HS-27A (cell line): ENCODE data around the gene NID1.

Source experiments
- DNase-seq: peaks from one replicate; pipeline ENCODE4 v3.0.0-alpha.2; 2012; ENCODE audit warnings: low read depth, missing footprints

The NID1 gene

DNA sequence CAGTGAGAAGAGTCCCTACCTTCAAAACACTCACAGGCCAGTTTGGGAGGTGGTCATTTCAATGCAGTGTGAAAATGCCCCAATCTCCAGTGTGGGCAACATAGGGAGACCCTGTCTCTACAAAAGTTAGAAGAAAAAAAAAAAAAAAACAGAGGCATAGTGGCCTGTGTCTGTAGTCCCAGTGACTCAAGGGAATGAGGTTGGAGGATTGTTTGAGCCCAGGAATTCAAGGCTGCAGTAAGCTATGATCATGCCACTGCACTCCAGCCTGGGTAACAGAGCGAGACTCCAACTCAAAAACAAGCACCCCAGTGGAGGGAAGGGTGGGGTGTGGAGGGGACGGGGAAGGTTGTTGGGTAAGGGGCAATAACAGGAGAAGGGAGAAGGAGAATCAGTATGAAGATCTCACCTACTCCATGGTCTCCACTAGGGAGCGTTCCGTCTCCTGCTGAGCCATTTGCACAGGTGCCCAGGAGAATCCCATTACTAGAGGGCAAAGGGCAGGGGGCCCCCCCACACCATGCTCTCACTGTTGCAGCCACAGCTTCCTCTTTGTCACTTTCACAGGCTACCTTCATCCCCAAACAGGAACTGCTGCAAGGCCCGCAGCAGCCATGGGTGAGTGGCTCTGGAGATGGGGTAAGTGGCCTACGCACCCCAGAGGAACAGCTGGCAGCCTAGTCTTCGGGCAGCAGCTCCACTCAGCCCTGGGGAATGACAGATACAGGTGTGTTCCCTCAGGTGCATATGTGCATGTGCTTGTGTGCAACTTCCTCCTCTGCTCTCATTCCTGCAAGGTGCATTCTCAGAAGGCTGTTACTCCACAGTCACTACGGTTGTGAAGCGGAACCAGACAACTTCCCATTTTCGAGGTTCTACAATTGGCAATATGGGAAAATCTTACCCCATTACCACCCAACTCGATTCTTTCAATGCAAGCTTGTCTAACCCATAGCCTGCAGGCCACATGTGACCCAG is 110.3 kb downstream of the NID1 start:
- DNase-seq, result no peak

DNA sequence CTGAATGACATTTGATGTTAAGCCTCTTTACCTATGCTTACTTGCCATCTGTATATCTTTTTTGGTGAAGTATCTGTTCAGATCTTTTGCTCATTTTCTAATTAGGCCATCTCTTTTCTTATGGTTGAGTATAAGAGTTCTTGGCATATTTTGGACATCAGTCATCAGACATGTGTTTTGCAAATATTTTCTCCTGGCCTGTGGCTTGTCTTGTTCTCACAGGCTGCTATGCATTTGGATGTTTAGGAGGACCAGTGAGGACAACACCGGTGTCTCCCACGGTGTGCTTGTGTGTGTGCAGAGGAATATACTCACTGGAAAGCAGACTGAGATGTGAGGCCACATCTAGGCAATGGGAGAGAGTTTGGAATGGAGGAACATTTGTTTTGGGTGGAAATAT is 111.1 kb downstream of the NID1 start:
- DNase-seq, result no peak

DNA sequence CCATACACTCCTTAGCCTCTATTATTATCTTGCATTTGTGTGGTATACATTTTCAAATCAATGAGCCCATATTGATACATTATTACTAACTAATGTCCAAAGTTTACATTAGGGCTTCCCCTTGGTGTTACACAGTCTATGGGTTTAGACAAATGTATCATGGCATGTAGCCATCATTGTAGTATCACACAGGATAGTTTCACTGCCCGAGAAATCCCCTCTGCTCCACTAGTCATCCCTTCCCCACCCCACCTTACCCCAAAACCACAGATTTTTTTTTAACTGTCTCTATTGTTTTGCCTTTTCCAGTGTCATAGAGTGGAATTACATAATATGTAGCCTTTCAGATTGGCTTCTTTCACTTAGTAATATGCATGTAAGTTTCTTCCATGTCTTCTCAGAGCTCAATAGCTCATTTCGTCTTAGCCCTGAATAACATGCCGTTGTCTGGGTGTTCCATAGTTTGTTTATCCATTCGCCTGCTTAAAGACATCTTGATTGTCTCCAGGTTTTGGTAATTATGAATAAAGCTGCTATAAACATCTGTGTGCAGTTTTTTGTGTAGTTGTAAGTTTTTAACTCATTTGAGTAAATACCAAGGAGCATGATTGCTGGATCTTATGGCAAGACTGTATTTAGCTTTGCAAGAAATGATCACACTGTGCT is 111.8 kb downstream of the NID1 start:
- DNase-seq, result no peak

DNA sequence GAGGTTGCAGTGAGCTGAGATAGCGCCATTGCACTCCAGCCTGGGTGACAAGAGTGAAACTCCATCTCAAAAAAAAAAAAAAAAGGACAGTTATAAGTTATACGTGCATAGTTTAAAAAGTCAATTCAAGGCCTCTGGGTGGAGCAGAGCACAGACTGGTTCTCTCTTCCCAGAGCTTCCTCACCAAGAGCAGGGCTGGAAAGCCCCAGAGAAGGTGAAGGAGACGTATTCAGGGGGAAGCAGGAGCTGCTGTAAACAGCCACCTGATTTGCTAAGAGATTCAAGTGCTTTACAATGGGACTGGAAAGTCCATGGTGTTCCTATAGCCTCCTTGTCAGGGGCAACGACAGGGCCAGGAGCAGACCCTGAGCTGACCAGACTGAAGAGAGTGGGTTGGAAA is 113.2 kb downstream of the NID1 start:
- no peak for DNase-seq

DNA sequence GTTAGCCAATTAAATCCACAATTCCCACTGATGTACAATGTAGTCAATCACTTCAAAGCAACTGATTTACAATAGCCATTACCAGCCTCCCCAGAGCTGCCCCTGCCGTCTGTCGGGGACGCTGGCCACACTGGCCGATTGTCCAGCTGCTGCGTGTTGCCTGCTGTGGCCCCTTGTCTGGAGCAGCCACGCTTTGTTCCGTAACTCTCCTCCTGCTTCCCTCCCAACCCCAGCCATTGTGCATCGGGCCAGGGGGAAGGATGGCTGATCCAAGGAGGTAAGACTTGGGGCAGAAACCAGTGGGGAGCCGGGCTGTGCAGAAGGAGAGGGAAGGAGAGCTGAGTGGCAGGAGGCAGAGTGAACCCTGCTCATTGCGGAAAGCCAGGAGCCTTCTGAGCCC is 114.6 kb downstream of the NID1 start:
- no peak for DNase-seq

DNA sequence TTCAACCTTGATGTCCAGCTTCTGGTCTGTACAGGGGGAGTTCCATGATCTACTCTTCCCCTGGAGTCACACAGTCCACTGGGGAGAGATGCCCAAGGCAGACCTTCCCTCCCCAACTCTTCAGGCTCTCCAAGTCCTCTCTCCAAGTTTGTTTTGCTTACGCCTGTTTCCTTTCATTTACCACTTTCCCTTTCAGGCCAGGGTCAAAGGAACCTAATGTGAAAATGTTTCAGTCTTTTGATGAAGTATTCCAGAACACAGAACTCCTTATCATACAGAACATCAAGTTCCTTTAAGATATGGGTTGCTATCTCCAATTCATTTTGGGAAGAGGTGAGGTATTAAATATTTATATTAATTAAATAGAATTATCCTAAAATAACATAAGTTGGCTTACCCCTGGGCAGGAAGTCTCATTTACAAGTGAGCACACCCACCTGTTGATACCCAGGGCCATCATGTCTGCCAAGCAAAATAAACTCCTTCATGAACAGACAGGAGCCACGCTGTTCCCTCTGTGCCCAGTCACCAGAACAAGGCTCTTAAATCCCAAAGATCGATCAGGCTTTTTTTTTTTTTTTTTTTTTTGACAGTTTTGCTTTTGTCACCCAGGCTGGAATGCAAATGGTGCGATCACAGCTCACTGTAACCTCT is 116.0 kb downstream of the NID1 start:
- no peak for DNase-seq

DNA sequence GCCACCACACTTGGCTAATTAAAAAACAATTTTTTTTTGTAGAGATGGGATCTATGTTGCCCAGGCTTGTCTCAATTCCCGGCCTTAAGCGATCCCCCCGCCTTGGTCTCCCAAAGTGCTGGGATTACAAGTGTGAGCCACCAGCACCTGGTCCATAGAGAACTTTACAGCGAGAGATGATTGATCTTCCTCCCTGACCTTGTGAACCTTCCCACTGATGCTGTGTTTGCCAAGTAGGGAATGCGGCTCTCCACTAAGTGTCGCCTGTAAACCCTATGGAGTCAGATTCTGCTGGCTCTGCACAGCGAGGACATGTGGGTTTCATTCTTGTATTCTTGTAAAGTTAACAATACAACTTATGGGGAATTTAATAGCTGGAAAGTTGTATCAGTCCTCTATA is 116.9 kb downstream of the NID1 start:
- DNase-seq, result no peak

DNA sequence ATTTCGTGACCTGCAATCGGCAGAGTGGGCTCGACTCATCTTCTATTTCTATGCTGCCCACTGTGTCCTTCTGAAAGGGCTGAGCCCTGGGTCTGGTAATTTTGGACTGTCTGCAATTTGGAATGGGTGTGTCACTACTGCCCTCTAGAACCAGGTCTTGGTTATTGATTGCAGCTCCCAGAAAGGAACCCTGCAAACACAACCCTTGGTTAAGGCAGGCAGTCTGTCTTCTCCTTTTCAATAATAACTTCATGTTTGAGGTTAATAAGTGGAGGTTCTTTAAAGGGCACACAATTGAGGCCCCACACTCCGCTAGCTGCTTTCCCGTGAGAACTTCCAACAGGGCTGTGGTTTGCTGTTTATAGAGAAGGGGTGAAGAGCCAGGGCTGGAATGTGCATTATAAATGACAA is 118.3 kb downstream of the NID1 start:
- no peak for DNase-seq

DNA sequence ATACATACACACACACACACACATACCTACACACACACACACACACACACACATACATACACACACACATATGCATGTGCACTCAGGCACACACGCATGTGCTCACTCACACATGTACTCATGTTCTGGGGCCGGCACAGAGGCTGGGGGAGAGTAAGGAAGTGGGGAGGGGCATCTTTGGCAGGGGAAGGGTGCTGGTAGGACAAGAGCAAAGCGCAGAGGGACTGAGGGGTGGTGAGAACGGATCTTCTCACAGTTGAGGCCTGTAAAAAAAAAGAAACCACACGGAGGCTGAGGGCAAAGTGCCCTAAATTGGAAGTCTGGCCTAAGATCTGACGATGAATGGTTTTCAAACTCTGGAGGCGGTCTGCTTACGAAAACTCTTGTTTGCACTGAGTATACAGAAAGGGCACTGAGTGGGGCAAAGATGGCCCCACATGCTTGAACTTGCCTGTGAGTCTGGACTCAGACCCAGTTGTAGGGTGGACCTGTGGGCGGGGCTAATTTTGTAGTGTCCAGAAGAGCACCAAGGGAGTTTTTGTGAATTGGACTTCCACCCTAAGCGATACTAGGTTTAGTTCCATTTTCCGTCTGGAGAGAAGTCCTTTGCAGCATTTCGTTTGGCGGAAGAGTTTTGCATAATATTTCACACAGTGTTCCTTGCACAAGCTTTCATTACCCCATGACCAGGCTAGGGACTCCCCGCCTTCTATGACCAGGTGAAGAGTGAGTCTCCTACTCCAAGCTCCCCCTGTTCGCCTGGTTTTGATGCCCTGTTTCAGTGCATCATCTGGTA is 118.9 kb downstream of the NID1 start:
- DNase-seq, result no peak

DNA sequence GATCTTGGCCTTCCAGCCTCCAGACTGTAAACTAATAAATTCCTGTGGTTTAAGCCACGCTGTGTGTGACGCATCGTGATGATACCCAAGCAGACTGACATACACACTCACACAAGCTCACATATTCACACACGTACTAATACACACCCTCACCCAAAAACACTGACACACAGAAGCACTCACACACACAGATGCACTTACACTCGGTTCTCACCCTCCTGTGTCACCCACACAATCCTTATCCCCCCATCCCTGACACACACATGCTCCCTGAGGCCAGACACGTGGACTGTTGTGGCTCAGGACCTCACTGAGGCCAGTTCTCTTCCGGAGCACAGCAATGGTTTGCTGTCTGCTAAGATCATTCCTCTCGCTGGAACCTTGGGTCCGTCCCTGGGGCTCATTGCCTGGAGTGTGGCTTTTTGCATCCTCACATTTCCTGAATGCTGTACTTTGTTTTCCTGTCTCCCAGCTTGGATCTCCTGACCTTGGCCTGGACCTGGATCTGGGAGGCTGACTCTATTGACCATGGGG is 121.2 kb downstream of the NID1 start:
- peak; percentile 77 for DNase-seq

DNA sequence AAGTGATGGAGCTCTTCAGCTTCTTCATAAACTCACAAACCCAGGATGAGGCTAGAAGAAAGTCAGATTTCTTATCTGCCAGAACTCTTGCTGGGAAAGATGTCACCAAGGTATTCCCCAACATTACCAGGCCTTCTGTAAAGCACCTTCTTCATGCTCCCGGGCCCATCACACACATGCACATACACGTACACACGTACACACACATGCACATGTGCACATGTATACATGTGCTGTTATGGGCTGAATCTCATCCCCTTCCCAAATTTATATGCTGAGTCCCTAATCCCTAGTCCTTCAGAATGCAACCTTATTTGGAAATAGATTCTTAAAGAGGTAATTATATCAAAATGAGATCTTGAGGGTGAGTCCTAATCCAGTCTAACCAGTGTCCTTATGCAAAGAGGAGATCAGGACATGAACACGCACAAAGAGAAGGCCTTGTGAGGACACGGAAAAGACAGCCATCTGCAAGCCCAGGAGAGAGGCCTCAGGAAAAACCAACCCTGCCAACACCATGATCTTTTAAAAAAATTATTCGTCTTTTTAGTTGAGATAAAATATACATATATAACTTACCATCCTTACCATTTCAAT is 121.8 kb downstream of the NID1 start:
- DNase-seq, result no peak

DNA sequence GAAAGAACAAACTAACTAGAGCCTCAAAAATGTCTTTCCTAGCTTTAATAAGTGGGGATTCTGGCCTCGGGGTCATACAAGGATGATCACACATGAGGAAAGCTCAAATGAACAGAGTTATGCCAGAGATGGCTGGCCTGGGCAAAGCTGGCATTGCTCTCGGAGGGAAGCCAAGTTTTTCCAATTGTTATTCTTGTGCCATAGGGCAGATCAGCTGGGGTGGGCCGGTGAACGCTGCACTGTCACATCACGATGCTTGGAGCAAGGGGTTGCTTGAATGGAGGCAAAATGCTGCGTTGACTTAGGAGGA is 122.3 kb downstream of the NID1 start:
- DNase-seq, result no peak

DNA sequence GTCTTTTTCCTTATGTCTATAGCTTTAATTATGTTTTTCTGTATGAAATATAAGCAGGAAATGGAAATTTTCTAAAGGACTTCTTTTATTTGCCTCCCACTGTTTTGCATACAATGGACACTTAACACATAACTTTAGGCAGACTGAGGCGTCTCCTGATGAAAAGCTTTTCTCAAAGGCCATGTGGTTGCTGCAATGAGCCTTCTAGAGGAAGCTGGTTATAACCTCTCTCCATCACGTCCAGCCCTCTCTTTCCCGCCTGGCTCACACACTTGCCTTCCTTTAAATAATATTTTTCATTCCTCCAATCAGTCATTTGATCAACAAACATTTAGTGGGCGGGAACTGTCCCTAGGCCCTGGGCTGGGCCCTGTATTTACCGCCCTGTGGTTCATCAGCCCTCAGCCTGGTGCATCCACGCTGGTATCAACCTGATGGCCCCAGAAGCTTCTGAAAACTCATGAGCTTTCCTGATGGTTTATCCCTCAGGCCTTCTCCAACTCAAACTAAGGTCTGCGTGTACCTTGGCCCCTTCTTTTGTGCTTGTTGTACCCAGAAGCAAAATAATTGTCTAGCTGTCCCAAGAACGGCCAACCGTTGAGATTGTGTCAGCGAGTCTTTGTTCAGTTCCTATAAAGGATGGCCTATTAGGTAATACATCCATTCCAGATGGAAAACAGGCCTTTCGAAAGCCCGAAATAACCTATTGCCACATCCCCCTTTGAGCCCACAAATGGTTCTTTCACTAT is 122.8 kb downstream of the NID1 start:
- DNase-seq, result no peak

DNA sequence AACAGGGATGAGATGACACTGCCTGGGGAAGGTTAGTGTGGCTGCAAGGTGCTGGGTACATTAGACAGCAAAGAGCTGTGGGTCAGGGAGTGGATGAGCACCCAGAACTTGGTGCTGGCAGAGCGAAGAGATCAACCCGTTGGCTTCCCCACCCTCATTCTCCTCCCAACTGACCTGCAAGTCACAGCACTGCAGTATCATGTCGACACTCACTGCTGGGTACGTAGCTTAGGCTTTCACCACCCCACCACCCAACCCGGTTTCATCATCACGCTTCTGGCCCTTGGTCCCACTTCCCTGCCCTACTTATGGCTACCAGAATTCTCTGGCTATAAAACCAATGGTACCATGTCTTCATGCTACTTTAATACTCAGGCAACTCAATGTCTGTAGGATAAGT is 124.6 kb downstream of the NID1 start:
- no peak for DNase-seq

DNA sequence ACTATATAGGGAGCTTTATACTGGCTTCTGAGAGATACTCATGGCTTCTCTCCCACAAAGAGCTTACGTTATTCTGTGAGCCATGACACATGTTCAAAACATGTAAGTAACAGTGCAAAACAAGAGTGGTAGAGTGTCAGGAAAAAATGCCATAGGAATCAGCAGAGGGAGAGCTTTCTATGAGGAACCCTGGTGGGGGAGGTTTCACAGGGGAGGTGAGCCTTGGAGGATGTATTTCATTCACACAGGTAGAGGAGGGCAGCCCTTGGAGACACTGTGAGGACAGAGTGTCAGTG is 125.5 kb downstream of the NID1 start:
- no peak for DNase-seq

DNA sequence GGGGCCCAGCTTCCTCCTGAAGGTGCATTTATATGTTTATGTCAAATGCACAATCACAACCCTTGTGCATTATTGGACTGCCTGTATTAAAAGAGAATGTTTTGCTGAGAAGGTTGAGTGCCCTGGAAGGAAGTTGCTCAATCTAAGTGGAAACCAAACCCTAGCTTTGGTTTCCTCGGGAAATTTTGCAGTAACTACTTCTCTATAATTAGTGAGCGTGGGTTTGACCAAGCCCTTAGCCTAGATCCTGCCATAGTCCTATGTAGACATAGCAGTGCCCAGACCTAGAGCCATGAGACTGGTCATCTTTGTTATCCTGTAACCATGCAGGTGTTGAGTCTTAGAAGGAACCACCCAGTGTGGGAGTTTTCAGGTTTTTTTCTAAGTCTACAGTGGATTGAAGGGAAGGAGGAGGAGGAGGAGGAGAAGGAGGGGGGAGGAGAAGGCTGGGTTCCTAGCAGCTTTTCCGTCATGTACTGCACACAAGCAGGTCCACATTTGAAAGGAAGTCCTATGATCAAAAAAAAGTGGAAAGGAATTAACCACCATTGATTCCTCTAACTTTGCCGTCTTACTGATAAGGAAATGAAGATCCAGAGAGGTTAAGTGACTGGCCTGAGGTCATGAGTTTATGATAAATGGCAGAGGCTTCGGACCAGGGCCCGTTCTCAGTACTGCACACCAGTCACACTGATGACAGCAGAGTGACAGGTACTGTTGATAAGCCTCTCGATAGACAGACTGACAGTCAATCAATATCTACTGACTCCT is 126.0 kb downstream of the NID1 start:
- DNase-seq, result no peak

DNA sequence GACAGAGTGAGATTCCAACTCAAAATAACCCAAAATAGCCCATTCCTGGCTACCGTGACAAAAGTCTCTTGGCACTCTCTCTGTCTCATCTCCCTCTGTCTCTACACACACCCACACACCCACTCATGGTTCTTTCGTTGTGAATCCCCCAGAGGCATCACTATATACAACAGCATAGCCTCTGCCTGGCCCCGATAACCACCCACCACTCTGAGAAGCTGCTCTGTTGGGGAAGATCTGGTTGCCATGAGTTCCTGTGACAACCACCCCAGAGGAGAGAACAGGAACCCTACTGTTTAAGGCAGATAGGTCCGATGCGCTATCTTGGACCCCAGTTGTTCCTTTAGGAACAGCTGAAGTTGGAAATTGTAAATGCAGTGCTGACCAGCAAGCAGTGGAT is 127.8 kb downstream of the NID1 start:
- DNase-seq, result no peak

DNA sequence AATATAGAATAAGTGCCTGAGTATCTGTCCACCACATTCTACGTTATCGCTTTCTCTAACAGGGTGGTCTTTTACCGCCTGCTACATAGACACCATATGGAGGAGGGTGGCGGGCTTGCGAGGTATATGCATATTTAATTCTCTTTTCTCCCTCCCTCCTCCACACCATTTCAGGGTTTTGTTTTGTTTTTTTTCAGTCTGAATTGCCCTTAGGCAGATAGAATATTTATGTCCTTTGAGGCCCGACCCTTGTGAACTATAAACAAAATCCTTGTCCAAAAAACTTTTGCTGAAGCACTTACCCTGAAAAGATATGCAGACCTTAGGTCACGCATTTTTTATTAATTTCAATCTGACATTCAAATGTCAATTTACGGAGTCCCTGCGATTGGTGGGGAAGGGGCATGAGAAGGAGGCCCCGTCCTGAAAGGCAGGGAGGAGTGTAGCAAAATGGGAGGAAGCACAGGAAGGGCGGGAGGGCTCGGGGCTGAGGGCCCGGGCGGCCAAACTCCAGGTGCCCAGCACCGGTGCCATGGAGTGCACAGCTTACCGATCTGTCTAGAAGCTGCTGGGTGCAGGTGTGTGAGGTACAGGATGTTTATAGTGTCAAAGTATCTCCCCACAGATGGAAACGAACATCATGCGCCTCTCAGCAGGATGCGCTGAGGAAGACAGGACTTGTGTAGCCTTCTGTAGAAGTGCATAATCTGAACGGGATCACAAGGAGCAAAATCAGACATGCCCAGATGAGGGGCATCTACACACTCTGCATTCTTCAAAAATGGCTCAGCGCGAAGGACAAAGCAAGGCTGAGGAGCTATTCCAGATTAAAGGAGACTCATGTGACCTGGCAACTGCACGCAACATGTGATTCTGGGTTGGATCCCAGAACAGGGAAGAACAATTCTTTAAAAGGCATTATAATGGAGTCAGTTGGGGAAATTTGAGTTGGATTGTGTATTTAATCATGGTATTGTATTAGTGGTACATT is 129.4 kb downstream of the NID1 start:
- no peak for DNase-seq

DNA sequence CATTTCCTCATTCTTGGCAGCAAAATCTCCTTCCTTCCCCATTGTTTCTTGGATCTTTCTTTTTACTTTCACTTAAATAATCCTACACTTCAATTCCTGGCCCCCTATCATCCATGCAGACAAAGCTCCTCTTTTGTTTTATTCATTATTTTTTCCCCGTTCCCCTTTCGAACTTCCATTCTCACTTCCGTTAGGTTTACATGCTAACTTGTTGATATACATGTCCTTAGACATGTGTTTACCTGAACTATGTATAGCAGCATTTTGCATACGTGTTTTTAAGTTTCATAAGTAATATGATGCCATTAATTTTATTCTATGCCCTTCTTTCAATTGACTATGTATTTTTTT is 131.1 kb downstream of the NID1 start:
- DNase-seq, result no peak
